ENCODE results near the gene EXOC6B.

EXOC6B gene

GRCh38 chr2:72261076-72261475 is 564.8 kb downstream of the EXOC6B start:
- no peak for FAIRE-seq

- no peak for FAIRE-seq
Measured at GRCh38 chr2:72255540-72255939, 570.3 kb downstream of the EXOC6B start.

GRCh38 chr2:72254831-72255451 is 570.9 kb downstream of the EXOC6B start:
- FAIRE-seq: no peak

- no peak for FAIRE-seq
Measured at GRCh38 chr2:72238311-72238710, 587.5 kb downstream of the EXOC6B start.

GRCh38 chr2:72237549-72237948 is 588.3 kb downstream of the EXOC6B start:
- FAIRE-seq: no peak

GRCh38 chr2:72236445-72237067 is 589.3 kb downstream of the EXOC6B start:
- FAIRE-seq: no peak

GRCh38 chr2:72235497-72236415 is 590.1 kb downstream of the EXOC6B start:
- FAIRE-seq: no peak

- FAIRE-seq: no peak
Measured at GRCh38 chr2:72233211-72233610, 592.6 kb downstream of the EXOC6B start.

- FAIRE-seq: no peak
Measured at GRCh38 chr2:72222829-72223564, 602.8 kb downstream of the EXOC6B start.

- no peak for FAIRE-seq
Measured at GRCh38 chr2:72220170-72220569, 605.7 kb downstream of the EXOC6B start.

- no peak for FAIRE-seq
Measured at GRCh38 chr2:72214429-72215143, 611.2 kb downstream of the EXOC6B start.

GRCh38 chr2:72212486-72212855 is 613.4 kb downstream of the EXOC6B start:
- no peak for FAIRE-seq

- FAIRE-seq: no peak
Measured at GRCh38 chr2:72211777-72212485, 613.9 kb downstream of the EXOC6B start.

- no peak for FAIRE-seq
Measured at GRCh38 chr2:72211350-72211749, 614.5 kb downstream of the EXOC6B start.

- FAIRE-seq: no peak
Measured at GRCh38 chr2:72210470-72210869, 615.4 kb downstream of the EXOC6B start.

GRCh38 chr2:72208225-72208624 is 617.6 kb downstream of the EXOC6B start:
- no peak for FAIRE-seq

- FAIRE-seq: no peak
Measured at GRCh38 chr2:72207334-72207733, 618.5 kb downstream of the EXOC6B start.

- FAIRE-seq: no peak
Measured at GRCh38 chr2:72205504-72205881, 620.3 kb downstream of the EXOC6B start.

GRCh38 chr2:72204786-72205503 is 620.9 kb downstream of the EXOC6B start:
- no peak for FAIRE-seq

- FAIRE-seq: no peak
Measured at GRCh38 chr2:72204156-72204785, 621.6 kb downstream of the EXOC6B start.
